HG02759 (cell line): ENCODE measurements around the gene FGFRL1.

Experiments
- ATAC-seq: cut with Tn5 transposase; IDR thresholded peaks from one replicate; pipeline ENCODE4 v1.9.1; 2021; ENCODE audit warnings: mild to moderate bottlenecking, moderate library complexity; ENCODE audit not compliant: unreplicated experiment

The FGFRL1 gene

DNA sequence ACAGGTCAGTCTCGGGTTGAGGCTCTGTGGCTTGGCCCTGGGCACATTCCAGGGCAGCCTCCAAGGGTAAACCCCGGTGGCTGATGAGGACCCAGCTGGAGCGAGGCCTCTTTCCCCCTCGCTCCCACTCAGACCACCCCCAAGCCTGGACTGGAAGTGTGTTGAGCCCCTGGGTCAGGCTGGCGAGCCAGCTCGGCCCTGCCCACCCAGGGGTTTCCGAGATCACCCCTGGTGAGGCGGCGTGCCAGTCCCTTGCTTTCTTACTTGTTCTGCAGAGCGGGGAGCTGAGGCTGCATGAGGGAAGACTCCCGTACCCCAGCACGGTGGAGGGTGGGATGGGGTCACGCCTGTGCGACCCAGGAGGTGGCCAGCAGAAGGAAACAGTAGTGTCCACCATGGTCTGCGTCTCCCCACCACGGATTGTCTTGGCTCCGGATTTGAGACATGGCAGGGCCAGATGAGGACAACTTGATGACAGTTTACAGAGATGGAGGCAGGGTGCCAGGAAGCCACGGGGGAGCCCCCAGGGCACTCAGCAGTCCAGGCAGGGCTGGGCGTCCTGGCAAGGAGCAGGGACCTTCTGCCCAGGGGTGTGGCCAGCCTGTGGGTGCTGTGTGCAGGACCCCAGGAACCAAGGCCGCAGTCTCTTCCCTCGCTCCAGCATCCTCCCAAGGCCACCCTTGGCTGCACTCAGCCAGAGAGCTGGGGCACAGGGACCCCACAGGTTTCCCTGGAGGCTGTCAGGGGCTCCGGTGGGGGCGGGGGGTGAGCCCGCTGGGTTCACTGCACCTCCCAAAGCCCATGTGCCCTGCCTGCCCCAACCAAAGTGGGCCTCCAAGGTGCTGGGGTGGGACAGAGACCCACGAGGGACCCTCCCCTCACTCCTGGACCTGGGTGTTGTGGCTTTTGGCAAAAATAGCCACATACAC lies 6.6 kb upstream of the FGFRL1 start:
- no peak for ATAC-seq

DNA sequence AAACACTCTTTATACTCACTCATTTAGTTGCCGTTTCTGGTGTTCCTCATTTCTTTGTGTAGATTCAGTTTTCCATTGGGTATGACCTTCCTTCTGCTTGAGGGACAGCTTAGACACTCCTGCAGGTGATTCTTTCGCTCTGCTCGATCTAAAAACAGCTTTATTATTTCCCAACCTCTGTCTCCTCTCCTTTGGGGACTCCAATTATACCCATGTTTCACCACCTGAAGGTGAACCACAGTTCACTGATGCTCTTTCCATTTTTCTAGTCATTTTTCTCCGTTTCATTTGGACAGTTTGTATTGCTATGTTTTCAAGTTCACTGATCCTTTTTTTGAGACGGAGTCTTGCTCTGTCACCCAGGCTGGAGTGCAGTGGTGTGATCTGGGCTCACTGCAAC lies 4.6 kb upstream of the FGFRL1 start:
- no peak for ATAC-seq

DNA sequence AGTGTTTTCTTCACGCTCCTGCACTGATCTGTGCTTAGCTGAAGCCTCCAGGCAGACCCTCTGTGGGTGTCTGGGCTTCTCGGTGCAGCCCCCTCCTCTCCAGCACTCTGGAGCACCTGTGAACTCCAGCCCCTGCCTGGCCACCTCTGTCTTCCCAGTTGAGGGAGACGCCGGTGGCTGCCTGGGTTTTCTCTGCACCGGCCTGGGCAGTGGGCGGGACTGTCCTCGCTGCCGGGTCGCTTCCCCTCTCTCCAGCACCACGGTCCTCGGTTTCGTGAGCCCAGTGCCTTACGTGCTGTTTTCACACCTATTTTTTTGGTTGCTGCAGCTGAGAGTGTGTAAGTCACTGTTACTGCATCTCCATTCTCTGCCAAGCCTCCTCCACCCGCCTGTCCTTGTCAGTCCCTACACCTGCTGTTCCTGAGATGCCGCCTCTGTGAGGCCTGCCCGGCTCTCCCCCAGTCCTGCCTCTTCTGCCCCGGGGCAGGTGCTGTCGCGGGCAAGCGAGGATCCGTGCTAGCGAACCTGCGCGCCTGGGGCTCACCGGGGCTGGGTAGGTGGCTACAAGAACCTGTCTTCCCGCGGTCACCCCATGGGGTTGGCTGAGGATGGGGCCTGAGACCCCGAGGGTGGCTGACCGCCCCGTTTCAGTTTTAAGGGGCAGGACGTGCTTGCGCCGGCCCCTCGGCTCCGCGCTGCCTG lies 2.4 kb upstream of the FGFRL1 start:
- no peak for ATAC-seq

DNA sequence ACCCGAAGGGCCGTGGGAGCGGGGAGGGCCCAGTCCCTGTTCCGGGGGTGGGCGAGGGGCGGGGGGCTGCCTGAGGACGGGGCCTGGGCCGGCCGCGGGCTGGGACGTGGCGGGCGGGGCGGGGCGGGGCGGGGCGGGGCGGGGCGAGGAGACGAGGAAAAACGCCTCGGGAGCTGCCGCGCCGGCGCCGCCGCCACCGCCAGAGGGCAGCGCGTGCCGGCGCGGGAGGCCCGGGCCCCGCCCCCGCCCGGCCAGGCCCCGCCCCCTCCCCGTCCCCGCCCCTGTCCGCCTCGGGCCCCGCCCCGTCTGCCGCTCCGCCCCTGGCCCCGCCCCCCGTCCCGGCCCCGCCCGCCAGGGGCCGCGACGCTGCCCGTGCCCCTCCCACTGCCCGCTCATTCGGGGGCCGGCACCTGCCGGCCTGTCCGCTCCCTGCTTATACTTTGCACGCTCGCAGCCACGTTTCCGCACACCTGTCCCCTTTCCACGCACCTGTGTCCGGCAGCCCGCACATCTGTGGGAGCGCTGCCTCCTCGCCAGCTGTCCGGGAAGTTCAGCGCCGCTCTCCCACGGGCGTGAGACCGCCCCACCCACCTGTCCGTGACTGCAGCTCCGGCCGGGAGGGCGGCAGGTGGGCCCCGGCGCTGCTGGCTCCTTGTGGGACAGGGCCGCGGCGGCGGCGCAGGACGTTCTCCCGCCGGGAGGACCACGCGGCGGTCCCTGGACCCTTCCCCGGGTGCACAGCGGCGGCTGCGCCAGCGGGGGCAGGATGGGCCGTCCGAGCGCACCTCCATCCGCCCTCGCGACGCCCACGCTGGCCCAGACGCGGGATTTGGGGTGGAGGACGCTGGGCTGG lies 1.7 kb upstream of the FGFRL1 start:
- ATAC-seq: peak; percentile 47

DNA sequence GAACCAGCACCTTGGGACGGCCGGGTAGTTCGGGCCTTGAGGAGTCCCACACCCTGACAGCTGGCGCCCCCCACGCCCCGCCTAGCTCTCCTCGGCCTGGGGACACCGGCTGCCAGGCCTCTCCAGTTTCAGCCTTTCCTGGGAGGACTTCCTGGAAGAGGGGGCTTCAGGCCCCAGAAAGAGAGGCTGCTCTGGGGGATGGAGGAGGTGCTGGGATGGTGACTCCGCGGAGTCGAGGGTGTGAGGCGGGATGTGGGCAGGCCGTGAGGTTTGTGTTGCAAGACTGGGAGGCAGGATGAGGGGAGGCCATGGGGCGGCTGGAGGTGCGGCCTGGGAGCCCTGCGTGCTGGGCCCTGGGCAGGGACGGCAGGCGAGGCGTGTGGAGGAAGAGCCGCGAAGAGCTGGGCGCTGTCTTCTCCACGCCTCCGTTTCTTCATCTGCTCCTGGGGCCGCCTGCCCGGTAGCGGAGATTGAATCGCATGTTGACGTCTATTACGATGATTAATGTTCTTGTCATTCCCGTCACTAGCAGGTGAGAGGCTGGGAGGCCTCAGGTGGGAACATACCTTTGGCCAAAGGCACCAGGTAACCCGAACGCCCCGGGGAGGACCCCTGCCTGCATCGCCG lies 918 bp upstream of the FGFRL1 start:
- no peak for ATAC-seq

DNA sequence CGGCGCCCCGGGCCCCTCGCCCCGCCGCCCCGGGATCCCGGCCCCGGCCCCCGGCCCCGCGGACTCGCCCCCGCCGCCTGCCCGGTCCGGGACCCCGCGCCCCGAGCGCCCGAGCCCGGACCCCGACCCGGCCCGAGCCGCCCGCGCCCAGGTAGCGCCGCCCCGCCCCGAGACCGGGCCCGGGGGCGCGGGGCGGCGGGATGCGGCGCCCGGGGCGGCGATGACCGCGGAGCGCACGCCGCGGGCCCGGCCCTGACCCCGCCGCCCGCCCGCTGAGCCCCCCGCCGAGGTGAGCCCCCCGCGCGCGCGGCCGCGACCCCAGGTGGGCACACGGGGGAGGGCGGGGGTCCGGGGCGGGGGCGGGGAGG lies 224 bp downstream of the FGFRL1 start:
- peak; percentile 3 for ATAC-seq

DNA sequence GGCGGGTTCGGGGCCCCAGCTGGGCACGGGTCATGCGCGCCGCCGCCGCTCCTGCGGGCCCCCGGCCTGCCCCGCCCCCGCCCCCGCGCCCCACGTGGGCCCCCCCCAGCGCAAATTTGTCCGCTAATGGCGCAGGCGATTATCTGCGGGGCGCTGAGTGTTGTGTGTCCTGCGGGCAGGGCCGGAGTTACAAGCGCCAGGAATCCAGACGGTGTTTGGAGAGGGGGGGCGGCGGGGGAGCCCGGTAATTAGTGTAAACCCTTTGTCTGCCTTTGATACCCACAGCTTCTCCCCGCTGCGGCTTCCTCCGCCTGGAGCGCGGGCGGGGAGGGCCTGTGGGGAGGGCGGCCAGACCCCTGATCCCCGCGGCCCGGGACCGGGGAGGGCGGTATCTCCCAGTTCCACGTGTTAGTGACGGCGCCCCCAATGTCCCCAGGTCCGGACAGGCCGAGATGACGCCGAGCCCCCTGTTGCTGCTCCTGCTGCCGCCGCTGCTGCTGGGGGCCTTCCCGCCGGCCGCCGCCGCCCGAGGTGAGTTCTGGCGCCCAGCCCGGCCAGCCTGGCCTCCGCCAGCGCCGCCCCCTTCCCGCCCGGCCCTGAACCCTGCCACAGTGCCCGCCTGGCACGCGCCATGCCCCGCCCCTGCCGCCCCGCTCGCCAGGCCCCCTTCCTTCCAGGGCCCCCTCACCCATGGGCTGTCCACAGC lies 761 bp downstream of the FGFRL1 start:
- ATAC-seq: no peak

DNA sequence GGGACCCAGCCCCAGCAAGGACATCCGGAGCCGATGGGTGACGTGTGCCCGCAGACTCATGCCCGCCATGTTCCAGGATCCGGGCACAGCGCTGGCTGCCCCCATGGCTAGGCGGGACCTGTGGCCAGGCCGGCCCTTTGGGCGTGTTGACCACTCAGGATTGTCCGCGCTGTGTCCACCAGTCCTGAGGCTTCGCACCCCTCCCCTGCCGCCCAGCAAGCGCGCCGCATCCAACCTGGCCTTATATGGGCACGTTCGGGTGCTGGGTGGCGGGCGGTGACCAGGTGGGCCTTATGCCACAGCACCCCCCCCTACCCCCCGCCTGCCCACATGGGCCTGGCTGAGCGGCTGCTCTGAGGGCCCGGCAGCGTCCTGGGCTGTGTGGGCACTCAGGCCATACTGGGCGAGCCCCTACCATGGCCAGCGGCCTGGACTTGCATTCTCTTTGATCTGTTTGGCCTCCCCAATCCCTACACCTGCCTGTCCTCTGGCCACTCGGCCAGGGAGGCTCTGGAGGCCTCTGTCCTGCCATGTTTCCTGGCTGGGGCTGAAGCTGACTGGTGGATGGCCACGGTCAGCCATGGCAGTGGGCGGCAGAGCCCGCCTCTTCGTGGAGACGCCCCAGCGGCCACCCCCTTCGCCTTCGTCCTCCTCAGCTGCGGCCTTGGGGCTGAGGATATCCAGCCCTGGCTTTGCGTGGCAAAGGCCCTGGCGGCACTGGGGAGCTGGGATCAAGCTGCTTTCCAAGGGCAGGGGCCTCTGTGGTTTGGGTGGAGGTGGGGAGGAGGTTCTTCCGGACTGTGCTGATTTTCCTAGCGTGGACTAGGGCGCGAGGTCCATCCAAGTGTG lies 2.0 kb downstream of the FGFRL1 start:
- no peak for ATAC-seq

DNA sequence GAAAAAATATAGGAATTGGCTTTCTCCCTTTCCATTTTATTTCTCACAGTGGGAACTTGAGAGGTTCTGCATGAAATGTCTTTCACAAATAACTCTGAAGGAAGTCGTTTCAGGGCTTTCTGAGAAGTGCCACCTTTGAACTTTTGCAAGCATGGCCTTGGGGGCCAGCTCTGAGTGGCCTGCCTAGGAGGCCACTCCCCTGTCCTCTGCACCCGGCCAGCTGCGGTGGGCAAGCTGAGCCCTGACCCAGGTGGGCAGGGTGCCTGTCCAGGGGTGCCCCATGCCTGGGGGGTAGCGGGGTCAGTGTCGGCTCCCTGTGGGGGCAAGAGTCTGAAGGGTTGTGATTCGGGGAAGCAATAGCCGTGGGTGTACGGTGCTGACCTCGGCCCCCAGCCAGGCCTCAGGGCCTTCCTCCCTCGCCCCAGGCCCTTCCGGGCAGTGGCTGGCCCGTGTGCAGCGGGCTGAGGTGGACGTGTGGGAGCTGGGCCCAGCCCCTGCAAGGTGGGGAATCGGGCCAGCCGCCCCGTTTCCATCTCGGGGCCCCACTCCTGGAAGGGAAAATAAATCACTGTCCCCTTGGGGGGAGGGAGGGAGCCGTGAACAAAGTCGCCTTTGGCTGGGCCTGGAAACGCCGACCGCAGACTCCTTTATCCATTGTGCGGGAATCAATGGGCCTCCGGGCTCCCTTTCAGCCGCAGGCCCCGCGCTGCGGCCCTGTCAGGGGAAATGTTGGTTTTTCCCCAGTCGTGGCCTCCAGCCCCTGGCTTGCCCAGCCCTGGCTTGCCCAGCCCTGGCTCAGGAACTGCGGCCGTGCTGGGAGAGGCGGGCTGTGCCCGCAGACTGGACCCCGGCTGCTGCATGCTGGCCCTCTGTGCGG lies 3.1 kb downstream of the FGFRL1 start:
- ATAC-seq: no peak

DNA sequence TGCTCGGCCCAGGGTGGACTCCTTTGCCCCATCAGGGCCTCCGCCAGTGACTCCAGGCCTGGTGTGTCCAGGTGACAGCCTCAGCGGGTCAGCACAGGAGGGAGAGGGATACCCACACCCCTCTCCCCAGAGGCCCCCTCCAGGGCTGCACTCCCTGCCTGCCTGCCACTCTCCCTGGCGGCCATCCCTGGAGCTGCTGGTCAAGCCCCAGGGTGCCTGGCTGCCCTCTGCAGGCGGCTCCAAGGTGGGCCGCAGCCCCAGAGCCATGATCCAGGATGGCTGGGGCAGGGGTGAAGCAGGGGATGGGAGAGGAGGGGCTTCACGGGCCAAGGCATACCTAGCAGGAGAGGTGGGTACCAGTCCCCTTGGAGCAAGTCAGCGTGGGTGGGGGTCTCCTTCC lies 3.8 kb downstream of the FGFRL1 start:
- ATAC-seq: no peak

DNA sequence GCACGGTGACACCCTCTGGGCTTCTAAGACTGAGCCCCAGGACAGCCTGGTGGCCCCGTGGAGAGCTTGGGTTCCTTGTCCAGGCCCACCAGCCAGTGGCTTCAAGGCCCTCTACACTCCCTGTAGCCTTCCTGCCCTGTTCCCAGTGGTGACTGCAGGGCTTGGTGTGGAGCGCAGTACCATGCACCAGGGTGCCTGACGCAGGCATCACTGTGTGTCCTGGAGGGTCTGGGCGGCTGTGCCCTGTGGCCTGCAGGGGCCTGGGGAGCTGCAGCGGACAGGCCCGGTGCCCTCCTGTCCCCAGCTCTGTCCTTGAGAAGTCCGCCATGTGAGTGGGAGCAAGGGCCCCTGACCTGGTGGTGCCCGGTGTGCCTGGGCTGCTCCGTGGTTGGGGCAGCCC lies 4.3 kb downstream of the FGFRL1 start:
- ATAC-seq: no peak

DNA sequence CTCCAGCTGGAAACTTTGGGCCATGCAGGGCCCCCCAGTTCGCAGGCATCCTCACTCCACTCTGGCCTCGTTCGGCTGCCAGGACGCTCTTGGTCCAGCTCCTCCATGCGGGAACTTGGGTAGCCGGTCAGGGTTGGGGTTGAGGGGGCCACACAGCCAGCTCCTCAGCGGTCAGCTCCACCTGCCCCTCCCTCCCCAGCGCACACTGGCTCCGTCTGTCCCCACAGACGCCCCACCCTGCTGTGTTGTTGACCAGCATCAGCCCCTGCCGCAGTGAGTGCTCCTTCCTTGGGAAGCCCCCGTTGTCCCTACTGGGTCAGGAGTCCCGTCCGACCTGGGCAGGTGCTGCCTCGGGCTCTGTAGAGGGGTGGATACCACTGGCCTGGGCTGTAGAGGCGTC lies 5.8 kb downstream of the FGFRL1 start:
- ATAC-seq: no peak

DNA sequence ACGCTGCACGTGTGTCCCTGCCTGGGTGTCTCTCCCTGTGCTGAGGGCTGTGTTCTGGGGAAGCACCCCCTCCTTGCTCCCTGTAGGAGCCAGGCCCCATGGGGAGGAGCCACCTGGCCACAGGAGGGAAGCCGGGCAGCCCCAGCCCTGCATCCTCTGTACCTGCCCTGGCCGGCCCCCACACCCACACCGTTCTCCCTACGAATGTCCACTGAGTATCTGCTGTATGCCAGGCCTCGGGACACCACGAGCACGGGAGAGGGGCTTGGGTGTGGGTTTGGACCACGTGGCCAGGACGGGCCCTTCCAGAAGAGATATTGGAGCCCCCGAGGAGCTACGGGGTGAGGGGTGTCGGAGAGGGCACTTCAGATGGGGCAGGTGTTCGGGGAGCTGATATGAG lies 6.3 kb downstream of the FGFRL1 start:
- no peak for ATAC-seq

DNA sequence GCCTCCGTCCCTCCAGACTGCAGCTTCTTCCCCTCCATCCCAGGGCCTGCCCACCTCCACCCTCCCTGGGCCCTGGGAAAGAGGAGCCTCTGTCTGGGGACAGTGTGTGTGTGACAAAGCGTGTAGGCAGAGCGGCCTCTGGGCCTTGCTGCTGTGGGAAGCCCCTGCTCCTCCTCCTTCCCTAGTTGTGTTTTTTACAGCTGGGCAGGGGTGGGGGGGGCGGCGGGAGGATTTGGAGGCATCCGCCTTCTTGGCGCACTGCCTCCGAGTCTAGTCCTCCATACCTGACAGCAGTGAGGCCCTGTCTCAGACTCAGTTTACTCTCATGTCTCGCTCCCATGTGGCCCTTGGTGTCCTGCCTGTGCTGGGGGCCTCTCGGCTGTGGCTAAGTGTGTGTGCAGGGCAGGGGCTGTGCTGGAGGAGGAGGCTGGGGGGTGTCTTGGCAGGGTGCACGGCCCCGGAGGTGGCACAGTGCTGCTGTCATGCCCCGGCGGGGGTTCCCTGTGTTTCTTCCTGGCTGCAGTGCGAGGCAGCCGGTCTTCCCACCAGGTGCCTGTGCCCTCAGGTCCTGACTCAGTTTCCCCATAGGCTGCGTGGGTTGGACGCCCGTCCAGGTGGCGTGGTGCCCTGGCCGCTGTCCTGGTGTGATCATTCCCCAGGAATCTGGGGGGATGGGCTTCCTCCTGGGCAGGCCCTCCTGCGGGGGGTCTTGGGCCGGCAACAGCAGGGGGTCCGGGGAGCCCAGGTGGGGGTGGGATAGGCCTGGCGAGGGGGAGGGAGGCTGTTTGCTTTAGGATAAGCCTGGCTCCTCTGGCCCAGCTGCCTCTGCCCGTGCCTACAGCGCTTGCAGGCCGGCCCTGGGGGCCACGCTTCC lies 7.0 kb downstream of the FGFRL1 start:
- no peak for ATAC-seq

DNA sequence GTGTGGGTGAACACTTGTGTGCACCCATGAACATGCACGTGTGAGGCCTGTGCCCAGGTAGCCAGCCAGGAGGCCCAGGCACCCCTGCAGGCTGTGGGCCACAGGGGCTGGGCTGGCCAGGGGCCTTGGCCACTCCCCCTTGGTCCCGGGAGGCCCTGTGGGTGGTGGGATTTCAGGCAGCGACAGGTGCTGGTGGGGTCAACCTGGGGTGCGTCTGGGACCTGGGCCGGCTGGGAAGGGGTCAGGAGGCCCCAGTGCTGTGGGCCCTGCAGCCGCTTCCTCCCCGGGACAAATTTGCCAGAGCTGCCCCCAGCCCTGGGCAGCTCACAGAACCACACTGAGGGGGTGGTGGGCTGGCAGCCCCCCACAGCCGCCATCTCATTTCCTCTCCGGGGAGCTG lies 7.9 kb downstream of the FGFRL1 start:
- ATAC-seq: no peak

DNA sequence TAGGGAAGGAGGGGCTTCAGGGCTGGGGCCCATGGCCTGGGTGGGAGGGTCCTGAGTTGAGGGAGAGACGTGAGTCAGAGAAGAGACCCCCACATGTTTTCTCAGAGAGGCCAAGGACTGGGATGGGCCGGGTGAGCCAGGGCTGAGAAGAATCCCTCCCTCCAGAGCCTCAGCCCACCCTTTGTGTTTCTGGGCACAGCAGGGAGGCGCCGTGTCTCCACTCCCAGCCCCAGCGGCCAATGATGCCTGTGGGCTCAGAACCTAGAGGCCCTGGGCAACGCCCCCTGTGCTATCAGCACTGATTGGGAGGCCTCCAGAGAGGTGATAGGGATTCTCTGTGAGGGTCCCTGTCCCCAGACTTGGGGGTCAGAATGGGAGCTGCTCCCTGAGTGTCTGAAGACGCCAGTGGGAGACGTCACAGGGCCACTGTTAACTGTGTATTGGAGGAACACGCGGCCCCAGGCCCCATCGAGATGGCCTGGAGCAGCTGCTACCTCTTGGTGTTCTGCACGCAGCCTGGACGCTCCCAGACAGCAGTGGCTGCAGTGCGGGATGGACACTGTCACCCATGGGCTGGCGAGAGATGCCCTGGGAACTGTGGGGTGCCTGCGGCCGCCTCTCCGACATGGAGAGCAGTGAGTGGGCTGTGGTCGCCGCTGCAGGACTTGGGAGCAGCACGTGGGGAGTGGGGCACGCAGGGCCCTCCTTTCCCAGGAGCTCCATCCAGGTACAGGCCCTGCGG lies 8.5 kb downstream of the FGFRL1 start:
- ATAC-seq: no peak
